ENCODE data around the gene DPP6.

GRCh38 chr7:154892459-154892858 is 840.3 kb downstream of the DPP6 start:
- no peak for TF ChIP-seq CEBPB (IDR thresholded peaks at IDR 0.05)
- TF ChIP-seq RAD21 (IDR thresholded peaks at IDR 0.05; ENCODE audit: low read depth) = no peak
- no peak for TF ChIP-seq MAX (IDR thresholded peaks at IDR 0.05)
- no peak for TF ChIP-seq TAF1 (IDR thresholded peaks at IDR 0.05; ENCODE audit: low read depth)

Data from Ishikawa (cell line).